Subcutaneous abdominal adipose tissue (tissue), 5 donors: ENCODE measurements around the gene GPLD1.

Experiments used
- H3K27ac ChIP-seq: one replicate; pipeline ENCODE4 v1.7.0; 2013; ENCODE audit warnings: low read depth, mild to moderate bottlenecking, inconsistent platforms, low read length, moderate library complexity
- H3K27me3 ChIP-seq, 5 donors: one replicate each; pipeline ENCODE4 v1.7.0; 2013; ENCODE audit warnings: low read length in 5 of 5, inconsistent platforms in 1 of 5; ENCODE audit not compliant: control insufficient read depth in 5 of 5, insufficient read depth in 4 of 5
- H3K36me3 ChIP-seq, 5 donors: one replicate each; pipeline ENCODE4 v1.7.0; 2013; ENCODE audit warnings: low read length in 5 of 5; ENCODE audit not compliant: control insufficient read depth in 5 of 5, insufficient read depth in 5 of 5
- H3K4me1 ChIP-seq, 5 donors: one replicate each; pipeline ENCODE4 v1.7.0; 2013; ENCODE audit warnings: low read length in 5 of 5, mild to moderate bottlenecking in 3 of 5, moderate library complexity in 1 of 5; ENCODE audit not compliant: control insufficient read depth in 5 of 5, insufficient read depth in 5 of 5
- H3K4me3 ChIP-seq, 5 donors: one replicate each; pipeline ENCODE4 v1.7.0; 2013; ENCODE audit warnings: low read length in 5 of 5, low read depth in 1 of 5
- H3K9ac ChIP-seq, 5 donors: one replicate each; pipeline ENCODE4 v1.7.0; 2013; ENCODE audit warnings: low read length in 5 of 5, mild to moderate bottlenecking in 4 of 5, moderate library complexity in 3 of 5
- H3K9me3 ChIP-seq, 5 donors: one replicate each; pipeline ENCODE4 v1.7.0; 2013; ENCODE audit warnings: low read length in 5 of 5; ENCODE audit not compliant: control insufficient read depth in 5 of 5
- donor health status: healthy.
- donor health status: healthy.
- donor health status: healthy.
- donor health status: healthy.
- donor health status: healthy.

The GPLD1 gene

DNA sequence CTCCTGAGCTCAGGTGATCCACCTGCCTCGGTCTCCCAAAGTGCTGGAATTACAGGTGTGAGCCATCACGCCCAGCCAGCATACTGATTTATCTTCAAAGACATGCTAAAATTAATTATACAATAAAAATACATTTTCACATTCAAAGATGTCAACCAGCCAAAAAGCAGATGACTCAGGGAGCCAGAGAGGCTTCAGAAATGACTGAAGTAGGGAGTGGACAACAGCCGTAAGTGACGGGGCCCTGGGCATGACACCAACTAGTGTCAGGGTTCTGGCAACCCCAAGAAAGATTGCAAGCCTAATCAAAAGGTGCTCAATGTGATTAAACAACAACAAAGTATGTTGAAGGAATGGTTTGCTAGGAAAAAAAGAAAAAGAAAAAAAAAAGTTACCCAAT lies 28.4 kb downstream of the GPLD1 start:
- no peak overlapping the region for H3K9ac ChIP-seq
- no peak overlapping the region for H3K4me3 ChIP-seq
- H3K9me3 ChIP-seq = no peaks in the 10 kb centered on the region
- no peak overlapping the region for H3K27ac ChIP-seq
- no peaks in the 10 kb centered on the region for H3K36me3 ChIP-seq
- peaks cover 0 to 22% (median 6%) of the 10 kb centered on the region in 5 donors for H3K4me1 ChIP-seq
- no peaks in the 10 kb centered on the region for H3K27me3 ChIP-seq

DNA sequence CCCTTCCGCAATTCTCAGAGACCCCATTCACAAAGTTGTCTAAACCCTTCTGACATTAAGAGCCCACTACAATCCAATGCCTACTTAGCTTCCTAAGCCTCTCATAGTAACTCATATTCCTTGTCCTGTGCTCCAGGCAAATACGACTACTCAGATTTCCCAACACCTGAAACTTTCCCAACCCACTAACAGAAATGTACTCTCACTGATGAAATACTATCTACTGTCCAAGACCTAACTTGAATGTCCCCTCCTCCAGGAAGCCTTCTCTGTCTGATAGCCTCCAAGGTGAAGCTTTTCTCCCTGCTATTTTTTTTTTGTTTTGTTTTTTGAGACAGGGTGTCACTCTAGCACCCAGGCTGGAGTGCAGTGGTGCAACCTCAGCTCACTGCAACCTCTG lies 30.4 kb downstream of the GPLD1 start:
- Histone ChIP-seq H3K9me3 (no peaks in the 10 kb centered on the region), H3K27me3 (no peaks in the 10 kb centered on the region), H3K4me1 (peaks cover 0 to 22% (median 10%) of the 10 kb centered on the region in 5 donors), H3K36me3 (no peaks in the 10 kb centered on the region), H3K27ac (no peak overlapping the region), H3K4me3 (no peak overlapping the region), H3K9ac (no peak overlapping the region)

DNA sequence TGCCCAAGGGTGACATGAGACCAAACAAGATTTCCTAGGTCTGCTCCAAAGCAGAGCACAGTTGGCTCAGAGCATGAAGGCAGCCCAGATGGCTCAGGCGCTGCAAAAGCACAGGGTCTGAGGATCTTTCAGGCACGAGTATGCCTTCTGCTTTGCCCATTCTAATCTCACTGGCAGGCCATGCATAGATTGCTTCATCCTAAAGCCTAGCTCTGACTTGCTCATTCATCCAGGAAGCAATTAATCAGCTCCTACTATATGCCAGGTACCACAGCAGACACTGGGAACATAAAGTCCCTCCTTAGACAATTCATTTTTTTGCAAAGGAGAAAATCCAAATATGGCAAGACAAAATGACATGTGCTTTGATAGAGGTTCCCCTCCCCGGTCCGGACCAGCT lies 31.2 kb downstream of the GPLD1 start:
- H3K36me3 ChIP-seq = no peaks in the 10 kb centered on the region
- no peak overlapping the region for H3K9ac ChIP-seq
- no peaks in the 10 kb centered on the region for H3K9me3 ChIP-seq
- peaks cover 0 to 22% (median 10%) of the 10 kb centered on the region in 5 donors for H3K4me1 ChIP-seq
- no peak overlapping the region for H3K4me3 ChIP-seq
- no peak overlapping the region for H3K27ac ChIP-seq
- no peaks in the 10 kb centered on the region for H3K27me3 ChIP-seq

DNA sequence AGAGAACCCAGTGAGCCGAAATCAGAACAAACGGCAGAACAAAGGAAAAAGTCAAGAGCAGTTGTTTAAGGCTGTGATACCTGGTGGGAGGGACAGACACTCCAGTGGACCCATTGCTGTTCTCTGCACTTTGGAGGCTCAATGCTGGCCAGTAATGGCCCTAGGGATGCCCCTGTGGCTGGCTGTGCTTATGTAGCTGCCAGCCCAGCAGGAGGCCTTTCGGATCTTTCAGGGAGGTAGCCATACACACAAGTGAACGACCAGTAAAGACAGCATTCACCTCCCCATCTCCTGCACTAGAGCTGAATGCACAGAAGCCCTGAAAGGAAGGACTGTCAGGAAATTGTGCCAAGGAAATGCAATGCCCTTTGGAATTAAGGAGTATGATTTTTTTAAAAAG lies 34.3 kb downstream of the GPLD1 start:
- Histone ChIP-seq H3K27ac (no peak overlapping the region), H3K9ac (no peak overlapping the region), H3K4me1 (peaks cover 0 to 27% (median 10%) of the 10 kb centered on the region in 5 donors), H3K9me3 (no peaks in the 10 kb centered on the region), H3K4me3 (no peak overlapping the region), H3K36me3 (no peaks in the 10 kb centered on the region), H3K27me3 (no peaks in the 10 kb centered on the region)

DNA sequence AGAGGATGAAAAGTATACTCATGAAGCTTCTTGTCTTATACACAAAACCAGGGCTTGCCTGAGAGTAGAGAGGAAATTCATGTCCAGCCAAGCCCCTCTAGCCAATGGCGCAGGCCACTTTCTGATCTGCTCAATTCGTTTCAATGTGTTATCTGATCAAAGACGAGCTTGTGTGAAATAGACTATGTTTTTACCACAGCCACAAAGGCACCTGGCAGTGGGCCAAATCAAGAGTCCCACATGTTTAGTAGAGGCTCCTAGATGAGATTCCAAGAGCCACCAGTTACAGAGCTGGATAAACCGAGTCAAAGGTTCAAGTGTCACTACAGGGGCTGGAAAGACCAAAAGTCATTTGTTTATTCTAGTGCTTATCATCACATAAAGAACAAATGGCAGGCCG lies 34.9 kb downstream of the GPLD1 start:
- Histone ChIP-seq H3K4me3 (no peak overlapping the region), H3K27me3 (no peaks in the 10 kb centered on the region), H3K9ac (no peak overlapping the region), H3K9me3 (no peaks in the 10 kb centered on the region), H3K27ac (no peak overlapping the region), H3K4me1 (peaks cover 0 to 26% (median 10%) of the 10 kb centered on the region in 5 donors), H3K36me3 (no peaks in the 10 kb centered on the region)

DNA sequence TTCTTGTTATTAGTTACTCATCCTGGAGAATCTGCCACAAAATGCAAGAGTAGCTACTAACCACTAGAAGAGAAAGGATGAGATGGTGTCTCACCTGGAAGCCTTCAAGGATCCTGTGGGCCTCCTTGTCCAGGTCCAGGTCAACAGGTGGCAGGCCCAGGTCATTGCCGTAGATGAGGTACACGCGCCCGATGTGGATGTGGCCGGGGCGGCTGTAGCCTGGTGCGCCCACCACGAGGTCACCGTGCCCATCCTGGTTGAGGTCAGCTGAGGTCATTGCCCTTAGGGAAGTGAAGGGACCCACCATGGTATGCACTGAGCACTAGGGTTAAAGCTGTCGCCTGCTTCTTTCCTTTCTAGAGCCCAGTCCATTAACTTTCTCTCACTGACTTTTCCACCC lies 35.5 kb downstream of the GPLD1 start:
- Histone ChIP-seq H3K4me1 (peaks cover 0 to 22% (median 10%) of the 10 kb centered on the region in 5 donors), H3K9me3 (no peaks in the 10 kb centered on the region), H3K27me3 (no peaks in the 10 kb centered on the region), H3K4me3 (no peak overlapping the region), H3K9ac (no peak overlapping the region), H3K27ac (no peak overlapping the region), H3K36me3 (no peaks in the 10 kb centered on the region)

DNA sequence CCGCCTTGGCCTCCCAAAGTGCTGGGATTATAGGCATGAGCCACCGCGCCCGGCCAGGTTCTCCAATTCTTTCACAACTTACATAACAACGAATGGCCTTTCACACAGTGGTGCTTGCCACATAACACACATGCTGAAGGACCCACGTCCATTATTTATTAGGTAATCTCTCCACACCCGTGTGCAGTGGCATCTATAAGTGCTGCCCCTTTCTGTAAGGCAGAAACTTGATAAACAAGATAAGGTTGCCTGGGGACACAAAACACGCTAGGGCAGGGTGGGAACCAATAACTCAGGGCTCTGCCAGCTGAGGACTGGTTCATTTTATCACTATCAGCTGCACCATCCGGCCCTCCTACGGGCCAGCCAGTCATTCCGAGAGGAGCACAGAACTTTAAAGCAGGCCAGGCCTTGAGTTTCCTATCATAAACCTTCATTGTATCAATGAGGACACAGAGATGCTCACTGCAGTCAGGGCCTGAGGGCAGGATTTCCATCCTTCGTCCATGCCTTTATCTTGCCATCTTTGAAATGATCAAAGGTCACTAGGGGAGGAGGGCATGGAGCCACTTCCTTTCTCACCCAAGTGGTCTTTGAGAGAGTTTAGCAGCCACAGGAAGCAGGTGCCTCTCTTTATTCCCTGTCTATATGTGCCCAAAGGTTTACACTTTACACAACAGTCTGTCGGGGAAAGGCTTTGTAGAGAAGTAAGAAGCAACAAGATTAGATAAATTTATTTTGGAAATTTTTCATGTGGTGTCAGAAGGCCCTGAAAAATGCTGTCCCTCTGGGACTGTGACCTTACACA lies 37.6 kb downstream of the GPLD1 start:
- Histone ChIP-seq H3K27me3 (no peaks in the 10 kb centered on the region), H3K4me3 (no peak overlapping the region), H3K9ac (no peak overlapping the region), H3K4me1 (peaks cover 0 to 13% (median 3%) of the 10 kb centered on the region in 5 donors), H3K9me3 (no peaks in the 10 kb centered on the region), H3K36me3 (peaks cover 0 to 5% (median 0%) of the 10 kb centered on the region in 5 donors), H3K27ac (peak overlapping the region; percentile 81)

DNA sequence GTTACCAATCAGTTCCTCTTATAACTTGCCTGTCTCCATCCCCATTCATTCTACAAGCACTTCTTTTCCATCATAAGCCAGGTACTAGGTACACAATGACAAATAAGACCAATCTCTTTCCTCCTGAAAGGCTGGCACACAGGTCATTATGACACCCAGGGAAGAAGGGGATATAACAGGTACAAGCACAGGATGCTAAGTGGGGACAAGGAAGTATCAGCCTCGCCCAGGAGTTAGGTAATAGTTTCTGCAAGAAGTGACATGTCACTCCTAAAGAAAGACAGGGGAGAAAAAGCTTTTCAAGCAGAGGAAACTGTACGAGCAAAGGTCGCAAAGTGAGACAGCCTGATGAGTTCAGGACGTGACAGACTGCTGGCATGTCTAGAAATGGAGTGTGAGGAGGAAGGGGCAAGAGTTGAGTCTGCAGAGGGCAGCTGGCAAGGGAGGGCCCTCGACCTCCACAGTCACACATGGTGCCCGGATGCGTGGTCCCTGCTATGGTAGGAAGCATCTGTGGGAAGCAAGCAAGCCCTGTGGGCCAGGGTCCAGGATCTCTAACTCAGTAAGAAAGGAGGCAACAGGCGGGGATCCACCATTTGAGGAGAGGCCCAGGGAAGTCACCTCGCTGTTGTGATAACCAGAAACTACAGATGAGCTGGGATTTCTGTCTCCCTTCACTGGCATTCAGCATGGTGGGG lies 40.4 kb downstream of the GPLD1 start:
- no peak overlapping the region for H3K4me3 ChIP-seq
- no peaks in the 10 kb centered on the region for H3K9me3 ChIP-seq
- no peak overlapping the region for H3K9ac ChIP-seq
- H3K36me3 ChIP-seq = peaks cover 0 to 12% (median 0%) of the 10 kb centered on the region in 5 donors
- no peak overlapping the region for H3K27ac ChIP-seq
- H3K4me1 ChIP-seq = peaks cover 0 to 13% (median 0%) of the 10 kb centered on the region in 5 donors
- H3K27me3 ChIP-seq = no peaks in the 10 kb centered on the region

DNA sequence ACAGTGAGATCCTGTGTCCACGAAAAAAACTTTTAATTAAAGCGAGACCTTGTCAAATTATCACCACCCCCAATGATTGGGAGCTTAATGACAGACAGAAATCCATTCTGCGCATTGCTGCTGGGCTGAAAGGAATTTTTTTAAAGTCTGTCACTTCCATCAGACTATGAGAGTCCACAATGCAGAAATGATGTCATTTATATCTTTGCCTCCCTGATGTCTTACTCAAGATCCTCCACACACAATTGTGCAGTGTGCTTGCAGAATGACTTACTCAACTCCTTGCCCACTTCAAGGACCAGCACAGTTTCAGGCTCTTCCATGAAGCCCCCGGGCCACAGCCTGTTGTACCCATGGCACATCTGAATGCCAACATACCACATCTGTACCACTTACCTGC lies 41.0 kb downstream of the GPLD1 start:
- Histone ChIP-seq H3K4me1 (peaks cover 0 to 13% (median 0%) of the 10 kb centered on the region in 5 donors), H3K4me3 (no peak overlapping the region), H3K36me3 (peaks cover 0 to 12% (median 0%) of the 10 kb centered on the region in 5 donors), H3K9ac (no peak overlapping the region), H3K9me3 (no peaks in the 10 kb centered on the region), H3K27me3 (no peaks in the 10 kb centered on the region), H3K27ac (no peak overlapping the region)

DNA sequence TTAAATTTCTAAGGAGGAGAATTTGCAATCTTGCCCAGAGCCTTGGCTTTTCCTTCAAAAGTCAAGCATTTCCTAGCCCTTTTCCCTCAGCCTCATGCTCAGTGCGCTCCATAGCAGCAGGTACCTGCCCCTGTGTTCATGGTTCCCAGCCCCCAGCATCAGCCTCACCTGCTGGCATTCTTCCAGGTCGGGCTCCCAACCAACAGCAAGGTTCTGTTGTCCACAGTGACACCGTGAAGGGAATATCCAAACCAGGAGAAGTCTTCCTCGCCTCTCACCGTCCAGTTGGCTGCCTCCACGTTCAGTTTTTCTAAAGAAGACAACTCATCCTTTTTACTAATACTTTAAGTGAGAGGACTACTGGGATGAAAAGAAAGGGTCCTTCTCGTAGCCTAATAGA lies 42.7 kb downstream of the GPLD1 start:
- peaks cover 0 to 12% (median 0%) of the 10 kb centered on the region in 5 donors for H3K36me3 ChIP-seq
- H3K27ac ChIP-seq = no peak overlapping the region
- no peaks in the 10 kb centered on the region for H3K27me3 ChIP-seq
- no peak overlapping the region for H3K9ac ChIP-seq
- no peaks in the 10 kb centered on the region for H3K9me3 ChIP-seq
- no peak overlapping the region for H3K4me3 ChIP-seq
- H3K4me1 ChIP-seq = peaks cover 0 to 7% (median 0%) of the 10 kb centered on the region in 5 donors
